HG02588 (cell line): ENCODE results near the gene EIF4E2.

Source experiments
- ATAC-seq: cut with Tn5 transposase; IDR thresholded peaks from one replicate; pipeline ENCODE4 v1.9.1; 2021; ENCODE audit warnings: mild to moderate bottlenecking, moderate library complexity; ENCODE audit not compliant: unreplicated experiment

EIF4E2 gene

GRCh38 chr2:232588680-232589585, 38.4 kb downstream of the EIF4E2 start:
- no peak for ATAC-seq

- no peak for ATAC-seq
Measured at GRCh38 chr2:232592772-232593395, 42.4 kb downstream of the EIF4E2 start.

GRCh38 chr2:232593982-232594381, 43.5 kb downstream of the EIF4E2 start:
- no peak for ATAC-seq

GRCh38 chr2:232597362-232598079, 47.0 kb downstream of the EIF4E2 start:
- ATAC-seq, result no peak

- no peak for ATAC-seq
Measured at GRCh38 chr2:232598293-232598692, 47.8 kb downstream of the EIF4E2 start.

GRCh38 chr2:232600053-232600773, 49.7 kb downstream of the EIF4E2 start:
- no peak for ATAC-seq

- ATAC-seq, result no peak
Measured at GRCh38 chr2:232603283-232603682, 52.8 kb downstream of the EIF4E2 start.

GRCh38 chr2:232604535-232604934, 54.0 kb downstream of the EIF4E2 start:
- no peak for ATAC-seq

GRCh38 chr2:232607011-232607410, 56.5 kb downstream of the EIF4E2 start:
- ATAC-seq, result no peak

- ATAC-seq, result no peak
Measured at GRCh38 chr2:232609607-232610006, 59.1 kb downstream of the EIF4E2 start.

GRCh38 chr2:232610081-232610480, 59.6 kb downstream of the EIF4E2 start:
- ATAC-seq, result no peak

GRCh38 chr2:232611061-232611460, 60.6 kb downstream of the EIF4E2 start:
- no peak for ATAC-seq

GRCh38 chr2:232611559-232612218, 61.2 kb downstream of the EIF4E2 start:
- ATAC-seq, result no peak

- no peak for ATAC-seq
Measured at GRCh38 chr2:232613538-232614134, 63.1 kb downstream of the EIF4E2 start.

- ATAC-seq, result no peak
Measured at GRCh38 chr2:232615339-232615738, 64.8 kb downstream of the EIF4E2 start.
